OCI-M1 (cell line): ENCODE measurements around the gene TJP2.

Experiments used
- DNase-seq: peaks from one replicate; lab custom pipeline; 2025; lab: John Stamatoyannopoulos, UW

TJP2 gene

GRCh38 chr9:69232135-69232534 lies 58.1 kb downstream of the TJP2 start:
- DNase-seq, result no peak

- no peak for DNase-seq
Observed at GRCh38 chr9:69234683-69235082, 60.6 kb downstream of the TJP2 start.

- DNase-seq, result no peak
Observed at GRCh38 chr9:69236188-69236587, 62.1 kb downstream of the TJP2 start.

- no peak for DNase-seq
Observed at GRCh38 chr9:69237702-69238295, 63.7 kb downstream of the TJP2 start.

- no peak for DNase-seq
Observed at GRCh38 chr9:69243116-69243515, 69.0 kb downstream of the TJP2 start.

- DNase-seq, result no peak
Observed at GRCh38 chr9:69246629-69247028, 72.6 kb downstream of the TJP2 start.

- DNase-seq, result no peak
Observed at GRCh38 chr9:69248005-69248404, 73.9 kb downstream of the TJP2 start.

GRCh38 chr9:69249337-69249736 lies 75.3 kb downstream of the TJP2 start:
- no peak for DNase-seq

- DNase-seq, result no peak
Observed at GRCh38 chr9:69250681-69251080, 76.6 kb downstream of the TJP2 start.

GRCh38 chr9:69252436-69252835 lies 78.4 kb downstream of the TJP2 start:
- no peak for DNase-seq

- no peak for DNase-seq
Observed at GRCh38 chr9:69253057-69253456, 79.0 kb downstream of the TJP2 start.

GRCh38 chr9:69254223-69254622 lies 80.1 kb downstream of the TJP2 start:
- no peak for DNase-seq

- DNase-seq, result no peak
Observed at GRCh38 chr9:69255591-69255990, 81.5 kb downstream of the TJP2 start.

GRCh38 chr9:69258551-69258950 lies 84.5 kb downstream of the TJP2 start:
- DNase-seq, result no peak

- no peak for DNase-seq
Observed at GRCh38 chr9:69260161-69260560, 86.1 kb downstream of the TJP2 start.

- DNase-seq, result no peak
Observed at GRCh38 chr9:69261636-69262035, 87.6 kb downstream of the TJP2 start.

GRCh38 chr9:69264526-69264925 lies 90.4 kb downstream of the TJP2 start:
- DNase-seq, result peak; percentile 16

GRCh38 chr9:69265891-69266290 lies 91.8 kb downstream of the TJP2 start:
- no peak for DNase-seq

GRCh38 chr9:69272212-69272611 lies 98.1 kb downstream of the TJP2 start:
- DNase-seq, result no peak

GRCh38 chr9:69273161-69273560 lies 99.1 kb downstream of the TJP2 start:
- no peak for DNase-seq

- DNase-seq, result no peak
Observed at GRCh38 chr9:69276775-69277174, 102.7 kb downstream of the TJP2 start.

GRCh38 chr9:69279084-69279731 lies 105.1 kb downstream of the TJP2 start:
- DNase-seq, result no peak

- DNase-seq, result no peak
Observed at GRCh38 chr9:69279733-69280132, 105.7 kb downstream of the TJP2 start.

GRCh38 chr9:69283003-69283402 lies 108.9 kb downstream of the TJP2 start:
- DNase-seq, result no peak
